HEK293T (cell line): ENCODE measurements around the gene DUS2.

Source experiments
- ARNT ChIP-seq: fragments of 450-650 bp; IDR thresholded peaks from 2 replicates; pipeline ENCODE4 v1.6.1; 2017; ENCODE audit warnings: mild to moderate bottlenecking
- BHLHE40 ChIP-seq: fragments of 450-650 bp; IDR thresholded peaks from 2 replicates; pipeline ENCODE4 v1.6.1; 2016; ENCODE audit warnings: mild to moderate bottlenecking, moderate library complexity, borderline replicate concordance
- ELF4 ChIP-seq: fragments of 450-650 bp; IDR thresholded peaks from 2 replicates; pipeline ENCODE4 v1.6.1; 2017; ENCODE audit warnings: antibody characterized with exemption
- FOXA1 ChIP-seq: fragments of 450-650 bp; IDR thresholded peaks from 2 replicates; pipeline ENCODE4 v1.6.1; 2016; ENCODE audit warnings: mild to moderate bottlenecking
- FOXM1 ChIP-seq: fragments of 450-650 bp; IDR thresholded peaks from 2 replicates; pipeline ENCODE4 v1.6.1; 2017; ENCODE audit warnings: mild to moderate bottlenecking, borderline replicate concordance
- HDGF ChIP-seq: fragments of 450-650 bp; IDR thresholded peaks from 2 replicates; pipeline ENCODE4 v1.6.1; 2017; ENCODE audit warnings: antibody characterized with exemption, borderline replicate concordance
- L3MBTL2 ChIP-seq: fragments of 450-650 bp; conservative IDR thresholded peaks from 2 replicates; pipeline ENCODE4 v1.6.1; 2016; ENCODE audit warnings: mild to moderate bottlenecking
- NFRKB ChIP-seq: fragments of 450-650 bp; IDR thresholded peaks from 2 replicates; pipeline ENCODE4 v1.6.1; 2016; ENCODE audit warnings: mild to moderate bottlenecking, moderate library complexity
- PKNOX1 ChIP-seq: fragments of 450-650 bp; IDR thresholded peaks from 2 replicates; pipeline ENCODE4 v1.6.1; 2016
- SP1 ChIP-seq: fragments of 450-650 bp; IDR thresholded peaks from 2 replicates; pipeline ENCODE4 v1.6.1; 2017
- SUZ12 ChIP-seq: fragments of 450-650 bp; IDR thresholded peaks from 2 replicates; pipeline ENCODE4 v1.6.1; 2016; ENCODE audit warnings: mild to moderate bottlenecking
- TARDBP ChIP-seq: fragments of 450-650 bp; IDR thresholded peaks from 2 replicates; pipeline ENCODE4 v1.6.1; 2016
- ZNF384 ChIP-seq: fragments of 450-650 bp; IDR thresholded peaks from 2 replicates; pipeline ENCODE4 v1.6.1; 2016

GRCh38 chr16:68013440-68013839 lies 9.6 kb upstream of the DUS2 start:
- TF ChIP-seq SP1: no peak
- TF ChIP-seq ZNF384: no peak
- TF ChIP-seq BHLHE40: no peak
- TF ChIP-seq HDGF: no peak
- no peak for TF ChIP-seq FOXM1
- TF ChIP-seq FOXA1: no peak
- no peak for TF ChIP-seq ARNT
- TF ChIP-seq PKNOX1: no peak
- no peak for TF ChIP-seq ELF4
- TF ChIP-seq TARDBP: no peak
- no peak for TF ChIP-seq NFRKB
- no peak for TF ChIP-seq L3MBTL2
- no peak for TF ChIP-seq SUZ12
